AG09309 (cell line): ENCODE measurements around the gene TXNRD2.

ENCODE experiments used
- DNase-seq: peaks from one replicate; pipeline ENCODE4 v3.0.0-alpha.2; 2010; ENCODE audit warnings: low read depth
- H3K4me3 ChIP-seq: 2 replicates; pipeline ENCODE4 v1.5.1; 2011; ENCODE audit warnings: mild to moderate bottlenecking, low read depth, low read length, moderate library complexity; ENCODE audit not compliant: control insufficient read depth
- TF ChIP-seq, protein P1 (sequence below): IDR thresholded peaks from 2 replicates; pipeline ENCODE4 v1.5.1; 2011; ENCODE audit warnings: mild to moderate bottlenecking, low read depth, low read length, inconsistent platforms; ENCODE audit not compliant: insufficient read depth, control insufficient read depth; ENCODE audit errors: missing control alignments

Gene TXNRD2

DNA sequence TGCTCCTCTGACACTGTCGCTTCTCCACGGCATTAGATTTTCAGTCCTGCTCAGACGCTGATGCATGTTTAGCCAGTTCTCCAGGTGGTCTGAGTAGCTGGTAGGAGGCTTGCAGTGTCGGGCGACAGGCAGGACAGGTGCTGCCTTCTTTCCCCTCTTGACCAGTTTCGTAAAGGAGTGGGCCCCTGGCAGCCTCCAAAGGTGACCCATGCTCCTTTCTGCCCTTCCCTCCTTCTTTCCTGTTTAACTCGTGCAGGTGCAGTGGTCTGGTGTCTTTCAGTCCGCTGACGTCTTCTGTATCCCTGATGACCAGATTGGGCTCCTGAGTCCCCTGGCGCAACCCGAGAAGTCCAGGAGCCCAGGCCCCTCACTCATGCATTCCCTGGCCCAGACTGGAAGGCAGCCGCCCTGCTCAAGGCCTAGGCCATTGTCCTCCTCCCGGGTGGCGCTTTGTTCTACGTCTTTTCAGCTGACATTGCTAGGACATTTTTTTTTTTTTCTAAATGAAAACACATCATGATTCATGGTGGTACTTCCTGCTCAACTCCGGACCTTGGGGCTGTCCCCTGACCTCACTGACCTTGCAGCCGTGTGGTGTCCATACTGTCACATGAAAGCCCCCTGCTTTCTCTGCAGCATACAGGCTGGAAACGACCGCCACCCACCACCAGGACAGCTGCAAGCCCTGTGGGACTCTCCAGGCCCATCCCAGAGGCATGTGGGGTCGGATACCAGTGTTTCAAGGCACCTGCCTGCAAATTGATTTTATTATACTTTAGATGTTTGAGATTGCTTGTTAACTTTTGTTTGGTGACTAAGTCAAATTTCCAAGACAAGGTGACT, 25.5 kb upstream of the TXNRD2 start:
- TF ChIP-seq, protein P1, sequence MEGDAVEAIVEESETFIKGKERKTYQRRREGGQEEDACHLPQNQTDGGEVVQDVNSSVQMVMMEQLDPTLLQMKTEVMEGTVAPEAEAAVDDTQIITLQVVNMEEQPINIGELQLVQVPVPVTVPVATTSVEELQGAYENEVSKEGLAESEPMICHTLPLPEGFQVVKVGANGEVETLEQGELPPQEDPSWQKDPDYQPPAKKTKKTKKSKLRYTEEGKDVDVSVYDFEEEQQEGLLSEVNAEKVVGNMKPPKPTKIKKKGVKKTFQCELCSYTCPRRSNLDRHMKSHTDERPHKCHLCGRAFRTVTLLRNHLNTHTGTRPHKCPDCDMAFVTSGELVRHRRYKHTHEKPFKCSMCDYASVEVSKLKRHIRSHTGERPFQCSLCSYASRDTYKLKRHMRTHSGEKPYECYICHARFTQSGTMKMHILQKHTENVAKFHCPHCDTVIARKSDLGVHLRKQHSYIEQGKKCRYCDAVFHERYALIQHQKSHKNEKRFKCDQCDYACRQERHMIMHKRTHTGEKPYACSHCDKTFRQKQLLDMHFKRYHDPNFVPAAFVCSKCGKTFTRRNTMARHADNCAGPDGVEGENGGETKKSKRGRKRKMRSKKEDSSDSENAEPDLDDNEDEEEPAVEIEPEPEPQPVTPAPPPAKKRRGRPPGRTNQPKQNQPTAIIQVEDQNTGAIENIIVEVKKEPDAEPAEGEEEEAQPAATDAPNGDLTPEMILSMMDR = no peak
- DNase-seq = no peak
- no peak overlapping the region for H3K4me3 ChIP-seq

DNA sequence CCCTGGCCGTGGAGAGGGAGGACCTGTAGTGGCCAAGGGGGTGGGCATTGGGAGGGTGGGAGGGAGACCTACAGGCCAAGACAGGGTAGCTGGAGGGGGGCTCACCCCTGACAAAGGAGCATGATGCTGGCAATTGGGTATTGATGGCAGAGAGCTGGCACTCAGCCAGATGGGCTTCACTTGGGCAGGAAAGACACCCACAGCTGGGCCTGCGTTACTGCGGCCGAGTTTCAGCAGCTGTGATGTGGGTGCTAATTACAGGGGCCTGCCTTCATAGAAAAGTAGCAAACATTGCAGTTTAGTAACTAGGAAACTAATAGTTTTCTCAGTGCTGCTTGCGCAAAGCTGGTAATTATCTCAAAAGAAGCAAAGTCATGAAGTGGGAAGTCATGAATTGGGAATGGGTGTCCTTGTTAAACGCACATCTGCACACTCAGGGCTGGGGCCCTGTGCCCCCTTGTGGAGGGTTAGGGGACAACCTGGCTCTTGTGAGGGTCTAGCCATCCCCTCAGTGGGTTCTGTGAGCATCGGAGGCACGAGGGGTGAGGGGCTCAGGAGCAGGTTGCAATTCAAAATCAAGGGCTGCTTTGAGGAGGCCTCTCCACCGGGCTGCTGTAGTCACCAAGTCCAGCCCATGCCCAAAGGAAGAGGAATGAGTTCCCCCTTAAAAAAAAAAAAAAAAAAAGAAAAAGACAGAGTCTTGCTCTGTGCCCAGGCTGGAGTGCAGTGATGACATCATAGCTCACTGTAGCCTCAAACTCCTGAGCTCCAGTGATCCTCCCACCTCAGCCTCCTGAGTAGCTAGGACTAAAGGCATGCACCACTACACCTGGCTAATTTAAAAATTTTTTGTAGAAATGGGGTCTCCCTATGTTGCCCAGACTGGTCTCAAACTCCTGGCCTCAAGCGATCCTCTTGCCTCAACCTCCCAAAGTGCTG, 24.4 kb upstream of the TXNRD2 start:
- H3K4me3 ChIP-seq = no peak overlapping the region
- no peak for DNase-seq
- TF ChIP-seq, protein P1 = peak; percentile 47

DNA sequence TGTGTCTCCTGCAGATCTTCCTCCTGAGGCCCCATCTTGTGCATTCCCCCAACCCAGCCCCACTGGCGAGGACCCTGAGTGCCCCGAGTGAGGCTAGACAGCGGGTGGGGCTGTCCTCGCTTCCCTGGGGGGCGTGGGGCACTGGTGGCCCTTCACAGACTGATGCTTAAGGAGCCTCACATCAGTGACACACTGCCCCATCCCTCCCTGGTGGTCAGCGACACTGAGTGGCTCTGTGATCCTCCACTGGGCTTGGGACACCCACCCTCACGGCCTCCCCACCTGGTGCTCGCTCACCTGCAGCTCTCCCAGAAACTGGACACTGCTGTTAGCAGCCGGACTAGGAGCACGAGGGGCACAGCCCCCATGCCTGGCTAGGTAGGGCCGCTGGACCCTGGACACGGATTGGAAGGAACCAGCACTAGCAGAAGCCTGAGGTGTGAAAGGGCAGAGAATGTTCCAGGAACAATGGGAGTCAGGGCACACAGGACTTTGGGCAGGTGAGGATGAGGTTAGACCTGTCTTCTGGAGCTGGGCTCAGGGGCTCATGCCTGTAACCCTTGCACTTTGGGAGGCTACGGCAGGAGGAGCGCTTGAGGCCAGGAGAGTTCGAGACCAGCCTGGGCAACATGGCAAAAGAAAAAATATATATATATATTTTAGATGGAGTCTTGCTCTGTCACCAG, 23.2 kb upstream of the TXNRD2 start:
- TF ChIP-seq, protein P1 = no peak
- no peak for DNase-seq
- H3K4me3 ChIP-seq = no peak overlapping the region

DNA sequence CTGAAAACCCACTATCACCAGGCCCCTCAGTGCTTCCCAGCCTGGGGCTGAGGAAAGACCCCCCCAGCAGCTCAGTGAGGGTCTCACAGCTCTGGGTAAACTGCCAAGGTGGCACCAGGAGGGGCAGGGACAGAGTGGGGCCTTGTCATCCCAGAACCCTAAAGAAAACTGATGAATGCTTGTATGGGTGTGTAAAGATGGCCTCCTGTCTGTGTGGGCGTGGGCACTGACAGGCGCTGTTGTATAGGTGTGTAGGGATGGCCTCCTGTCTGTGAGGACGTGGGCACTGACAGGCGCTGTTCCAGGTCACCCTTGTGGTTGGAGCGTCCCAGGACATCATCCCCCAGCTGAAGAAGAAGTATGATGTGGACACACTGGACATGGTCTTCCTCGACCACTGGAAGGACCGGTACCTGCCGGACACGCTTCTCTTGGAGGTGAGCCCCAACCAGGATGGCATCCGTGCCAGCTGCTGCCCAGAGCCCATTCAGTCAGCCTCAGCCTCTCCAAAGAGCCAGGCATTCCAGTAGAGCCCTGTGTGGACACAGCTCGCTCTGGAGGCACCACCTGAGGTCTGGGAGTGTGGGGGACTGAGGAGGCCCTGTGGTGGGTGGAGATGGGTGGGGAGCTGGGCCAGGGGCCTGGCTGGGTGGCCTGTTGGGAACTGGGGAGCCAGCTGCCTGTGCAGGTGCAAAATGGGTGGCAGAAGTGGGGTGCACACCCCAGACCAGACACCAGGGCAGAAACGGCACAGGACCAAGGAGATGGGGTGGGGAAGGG, 22.4 kb upstream of the TXNRD2 start:
- H3K4me3 ChIP-seq = no peak overlapping the region
- TF ChIP-seq, protein P1 = no peak
- no peak for DNase-seq

DNA sequence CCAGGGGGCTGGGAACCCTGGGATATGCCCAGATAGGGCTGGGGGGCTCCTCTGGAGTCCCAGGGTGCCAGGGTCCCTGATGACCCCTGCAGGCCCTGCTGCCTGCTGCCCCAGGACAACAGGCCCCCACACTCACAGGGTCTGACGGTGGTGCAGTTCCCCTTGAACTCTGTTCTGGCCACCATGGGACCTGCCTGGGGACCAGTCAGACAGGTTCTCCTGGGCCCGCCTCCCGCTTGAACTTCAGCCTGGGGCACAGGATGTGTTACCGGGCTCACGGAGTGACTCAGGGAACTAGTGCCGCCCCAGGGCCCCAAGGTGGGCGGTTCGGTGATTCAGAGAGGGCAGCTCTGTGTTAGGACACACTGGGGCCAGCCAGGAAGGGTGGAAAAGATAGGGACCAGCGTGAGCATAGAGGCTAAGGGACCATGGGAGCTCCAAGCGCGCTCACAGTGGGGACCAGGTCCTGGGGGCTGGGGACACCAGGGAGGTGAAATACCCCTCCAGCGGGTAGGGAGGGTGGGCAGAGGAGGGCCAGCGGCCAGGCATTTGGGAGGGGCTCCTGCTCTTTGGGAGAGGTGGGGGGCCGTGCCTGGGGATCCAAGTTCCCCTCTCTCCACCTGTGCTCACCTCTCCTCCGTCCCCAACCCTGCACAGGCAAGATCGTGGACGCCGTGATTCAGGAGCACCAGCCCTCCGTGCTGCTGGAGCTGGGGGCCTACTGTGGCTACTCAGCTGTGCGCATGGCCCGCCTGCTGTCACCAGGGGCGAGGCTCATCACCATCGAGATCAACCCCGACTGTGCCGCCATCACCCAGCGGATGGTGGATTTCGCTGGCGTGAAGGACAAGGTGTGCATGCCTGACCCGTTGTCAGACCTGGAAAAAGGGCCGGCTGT, 21.5 kb upstream of the TXNRD2 start:
- no peak for DNase-seq
- H3K4me3 ChIP-seq = no peak overlapping the region
- TF ChIP-seq, protein P1 = no peak
